M059J (cell line): Measurements from ENCODE around the gene C15orf39. TPM values are rescaled to one million over a fixed set of nuclear protein-coding genes. Genes with fewer than 3 reads are reported as not detected.
A peak's percentile ranks its signal among the peaks of the same experiment; 100 is the strongest.
"Not testable (repeated sequence)": the region's sequence is repeated elsewhere in the genome, so short reads cannot be mapped to it uniquely, and the experiment has no call there.

Source experiments
- DNase-seq: peaks from one replicate; pipeline ENCODE4 v3.0.0-alpha.2; 2012; ENCODE audit warnings: low read depth
- total RNA-seq: library from RNA; depleted of rRNA; stranded (reverse); fragments of >200 nt; shearing (Covaris generic); gene quantifications from 2 replicates; pipeline ENCODE4 v1.2.3, GENCODE V29; 2014

Gene C15orf39
- total RNA-seq, 1 experiment from 2014 or later = 11.5 TPM

DNA sequence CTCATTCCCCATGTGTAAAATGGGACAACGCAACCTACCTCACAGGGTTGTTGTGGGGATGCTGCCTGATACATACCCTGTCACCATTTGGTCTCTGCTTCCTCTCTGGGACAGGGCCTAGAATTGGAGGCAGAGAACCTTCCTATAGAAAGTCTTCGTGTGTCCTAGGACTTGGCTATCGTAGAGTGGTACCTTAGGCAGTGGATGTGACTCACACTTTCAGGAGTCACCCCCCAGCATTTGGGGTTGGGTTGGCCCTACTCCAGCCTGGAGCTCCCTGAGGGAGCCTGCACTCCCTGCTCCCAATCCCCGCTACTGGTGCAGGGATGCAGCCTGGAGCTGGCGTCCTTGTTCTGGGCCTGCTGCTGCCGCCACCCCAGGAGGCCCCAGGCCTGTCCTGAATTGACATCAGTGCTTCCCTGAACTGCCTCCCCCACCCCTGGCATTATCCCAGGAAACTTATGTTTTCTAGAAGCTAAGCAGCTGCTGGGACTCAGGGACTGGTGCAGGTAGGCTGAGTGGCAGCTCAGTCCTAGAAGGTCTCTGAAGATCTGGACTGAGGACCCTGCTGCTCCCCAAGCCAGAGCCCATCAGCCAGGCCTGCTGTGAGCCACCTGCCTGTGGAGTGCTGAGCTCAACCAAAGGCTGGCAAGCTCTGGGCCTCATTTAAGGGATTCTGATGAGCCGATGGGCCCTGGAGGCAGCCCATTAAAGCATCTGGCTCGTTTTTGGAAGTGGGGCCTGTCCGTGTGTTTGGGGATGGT, 9.9 kb downstream of the C15orf39 start:
- DNase-seq = peak; percentile 69

DNA sequence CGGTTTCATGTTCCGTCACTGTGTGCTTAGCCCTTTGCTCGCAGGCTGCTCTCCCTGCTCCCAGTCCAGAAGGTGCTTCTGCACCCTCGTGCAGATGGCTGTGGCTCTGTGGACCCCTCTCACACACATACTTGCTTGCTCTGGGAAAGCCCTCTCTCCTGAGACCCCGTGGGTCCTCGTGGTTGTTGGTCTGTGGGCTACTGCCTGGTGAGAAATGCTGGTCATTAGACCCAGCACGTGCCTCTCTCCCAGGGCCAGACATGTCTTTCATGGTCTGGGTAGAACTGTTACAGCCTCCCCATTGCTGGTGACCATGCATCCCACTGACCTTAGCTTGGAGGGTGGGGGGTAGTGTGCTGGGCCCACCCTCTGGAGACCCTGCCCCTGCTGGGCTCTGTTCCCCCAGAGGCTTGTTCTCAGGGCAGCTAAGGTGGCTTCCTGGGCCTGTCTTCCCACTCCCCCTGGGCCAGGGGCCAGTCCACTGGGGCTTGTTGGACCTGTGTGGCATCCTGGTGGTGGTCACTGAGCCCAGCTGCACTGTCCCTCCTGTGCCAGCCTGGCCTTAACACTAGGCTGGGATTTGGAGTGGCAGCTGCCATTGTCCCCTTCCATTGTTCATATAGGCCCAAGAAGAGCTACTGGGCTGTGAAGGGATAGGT, 10.6 kb downstream of the C15orf39 start:
- DNase-seq = no peak

DNA sequence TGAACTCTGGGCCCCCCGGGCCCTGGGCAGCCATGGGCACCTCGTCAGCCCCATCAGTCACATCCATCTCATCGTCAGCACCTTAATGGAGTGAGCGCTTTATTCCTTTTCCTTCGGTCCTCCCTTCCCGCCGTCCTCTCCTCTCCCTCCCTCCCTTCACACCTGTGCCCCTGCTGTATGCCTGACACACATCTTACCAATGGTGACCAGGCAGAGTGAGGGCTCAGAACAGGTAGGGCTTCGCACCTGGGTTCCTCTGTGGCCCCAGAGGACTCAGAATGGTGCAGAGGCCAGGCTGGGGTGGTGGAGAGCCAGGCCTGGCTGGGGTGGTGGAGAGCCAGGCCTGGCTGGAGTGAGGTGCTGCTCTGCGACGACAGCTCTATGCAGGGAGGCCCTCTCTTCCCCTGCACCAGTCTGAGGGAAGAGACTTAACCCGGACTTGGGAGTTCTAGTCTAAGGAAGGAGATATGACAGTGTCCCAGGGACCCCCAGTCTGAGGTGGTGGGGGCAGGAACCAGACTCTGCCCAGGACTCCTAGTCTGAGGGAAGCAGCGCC, 11.6 kb downstream of the C15orf39 start:
- DNase-seq = no peak

DNA sequence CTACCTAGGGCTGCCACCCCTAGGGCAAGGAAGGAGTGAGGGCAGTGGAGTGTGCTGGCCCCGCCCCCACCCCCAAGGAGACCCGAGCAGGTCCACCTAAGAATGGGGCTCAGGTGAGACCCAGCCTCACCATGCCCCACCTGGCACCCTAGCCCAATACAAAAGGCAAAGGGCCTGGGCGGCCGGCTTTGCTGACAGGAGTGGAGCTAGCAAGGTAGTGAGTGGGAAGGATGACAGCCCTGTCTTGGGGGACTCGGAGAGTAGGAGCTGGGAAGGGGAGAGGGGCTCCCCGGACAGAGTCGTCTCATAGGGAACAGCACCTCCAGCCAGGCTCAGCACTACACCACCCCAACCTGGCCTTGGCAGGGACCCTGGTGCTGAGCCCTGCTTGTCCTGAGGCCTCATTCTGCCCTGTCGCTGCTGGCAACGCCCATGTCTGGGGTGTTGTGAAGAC, 12.1 kb downstream of the C15orf39 start:
- no peak for DNase-seq

DNA sequence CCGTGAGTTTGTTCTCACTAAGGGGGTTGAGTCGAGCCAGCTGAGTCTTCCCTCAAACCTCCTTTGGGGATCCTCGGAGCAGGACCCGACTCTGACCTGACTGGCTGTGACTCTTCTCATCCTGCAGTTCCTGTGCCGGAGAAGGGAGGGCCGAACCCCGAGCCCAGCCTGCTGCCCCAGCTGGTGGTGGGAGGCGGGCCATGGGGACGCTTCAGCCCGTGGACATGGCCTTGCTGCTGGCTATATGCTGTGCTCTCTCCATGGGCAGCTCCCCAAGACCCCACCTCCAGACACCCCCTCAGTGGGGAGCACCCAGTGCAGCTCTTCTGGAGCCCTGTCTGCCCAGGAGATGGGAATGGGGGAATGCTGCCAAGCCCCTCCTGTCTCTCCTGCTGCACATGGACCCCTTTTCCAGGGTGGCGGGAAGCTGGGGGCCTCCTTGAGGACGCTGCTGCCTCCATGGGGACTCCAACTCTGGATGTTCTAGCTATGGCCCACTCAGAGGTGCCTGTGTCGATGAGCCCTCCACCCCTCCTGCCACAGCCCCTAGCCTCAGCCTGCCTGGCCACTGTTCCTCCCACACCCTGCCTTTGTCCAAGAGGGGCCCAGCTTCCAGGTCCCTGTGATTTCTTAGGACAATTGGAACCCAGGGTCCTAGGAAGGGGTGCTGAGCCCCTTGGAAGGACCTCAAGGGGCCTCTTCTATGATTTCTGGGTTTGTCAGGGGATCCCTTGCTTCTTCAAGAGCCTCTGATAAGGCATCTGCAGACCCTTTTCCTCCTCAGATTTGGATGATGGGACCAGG, 12.8 kb downstream of the C15orf39 start:
- no peak for DNase-seq

DNA sequence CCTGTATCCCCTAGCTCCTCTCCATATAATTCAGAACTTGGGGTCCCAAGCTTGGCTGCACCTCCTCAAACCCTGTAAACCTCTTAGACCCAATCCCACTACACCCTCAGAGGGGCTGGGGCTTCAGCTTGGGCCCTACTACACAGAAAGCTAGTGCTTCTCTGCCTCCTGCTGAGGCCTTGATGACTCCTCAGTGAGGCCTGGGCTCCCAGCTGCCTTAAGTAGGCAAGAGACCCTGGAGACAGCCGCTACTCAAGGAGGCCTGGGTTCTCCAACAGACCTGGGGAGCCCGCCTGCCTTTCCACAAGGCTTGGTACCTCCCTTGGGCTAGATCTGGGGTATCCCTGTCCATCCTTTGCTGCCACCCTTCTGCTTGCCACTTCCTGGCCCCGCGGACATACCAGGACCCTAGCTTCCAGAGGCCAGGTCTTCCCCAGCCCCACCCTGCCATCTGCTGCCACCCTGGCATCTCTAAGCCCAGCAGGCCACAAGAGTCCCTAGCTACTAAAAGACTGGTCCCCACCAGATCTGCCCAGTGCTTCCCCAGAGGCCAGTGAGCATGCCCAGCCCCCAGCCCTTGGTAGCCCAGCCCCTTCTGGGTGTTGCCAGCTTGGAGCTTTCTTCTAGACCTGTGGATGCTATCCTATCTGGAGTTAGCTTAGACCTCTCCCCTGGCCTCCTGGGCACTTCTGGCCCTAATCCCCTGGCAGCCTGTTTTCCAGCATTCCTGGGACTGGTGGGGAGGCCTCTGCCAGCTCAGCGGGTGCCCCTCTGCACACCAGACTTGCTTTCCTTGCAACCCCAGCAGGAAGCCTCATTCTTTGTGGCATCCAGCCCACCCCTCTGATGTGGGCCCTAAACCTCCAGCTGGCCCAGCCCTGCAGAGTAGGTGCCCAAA, 13.7 kb downstream of the C15orf39 start:
- DNase-seq = peak; percentile 32

DNA sequence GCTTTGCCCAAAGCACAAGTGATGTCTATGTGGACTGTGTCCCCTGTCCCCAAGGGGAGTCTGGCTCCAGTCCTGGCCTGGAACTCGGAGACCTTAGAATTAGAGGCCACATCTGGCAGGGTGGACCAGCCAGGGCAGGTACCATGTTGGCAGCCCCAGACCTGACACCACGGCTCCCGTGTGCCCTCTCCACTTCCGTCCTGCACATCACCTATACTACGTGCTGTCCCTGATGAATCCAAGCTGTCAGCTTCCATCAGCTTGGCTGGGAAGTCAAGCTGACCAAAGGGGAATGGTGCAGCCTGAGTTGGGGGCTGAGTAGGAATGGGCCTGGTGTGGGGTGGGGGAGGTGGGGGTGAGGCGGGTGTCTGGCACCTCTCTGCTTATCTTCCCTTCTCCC, 15.3 kb downstream of the C15orf39 start:
- DNase-seq = no peak

DNA sequence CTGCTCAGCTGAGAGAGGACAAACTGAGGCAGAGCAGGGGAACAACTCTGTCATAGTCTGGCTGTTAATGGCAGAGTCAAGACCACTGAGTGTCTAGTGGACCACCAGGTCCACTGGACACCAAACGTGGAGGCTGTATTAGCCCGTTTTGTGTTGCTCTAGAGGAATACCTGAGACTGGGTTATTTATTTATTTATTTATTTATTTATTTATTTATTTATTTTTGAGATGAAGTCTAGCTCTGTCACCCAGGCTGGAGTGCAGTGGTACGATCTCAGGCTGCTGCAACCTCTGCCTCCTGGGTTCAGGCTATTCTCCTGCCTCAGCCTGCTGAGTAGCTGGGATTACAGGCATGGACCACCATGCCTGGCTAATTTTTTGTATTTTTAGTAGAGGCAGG, 15.9 kb downstream of the C15orf39 start:
- DNase-seq = not testable (repeated sequence)

DNA sequence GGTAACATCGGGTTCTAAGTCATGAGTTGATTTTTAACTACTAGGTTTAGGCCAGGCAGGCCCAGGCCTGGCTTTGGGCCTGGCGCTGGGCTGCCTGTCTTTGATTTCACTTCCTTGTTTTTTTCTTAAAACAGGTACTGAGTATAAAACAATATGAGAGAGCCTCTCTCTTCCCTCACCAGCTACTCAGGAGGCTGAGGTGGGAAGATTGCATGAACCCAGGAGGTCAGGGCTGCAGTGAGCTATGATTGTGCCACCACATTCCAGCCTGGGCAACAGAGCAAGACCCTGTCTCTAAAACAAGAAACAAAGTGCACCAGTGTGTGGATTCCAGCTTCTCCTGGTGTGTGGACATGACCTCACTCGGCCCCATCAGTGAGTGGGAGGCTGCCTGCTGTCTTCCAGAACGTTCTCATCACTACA, 17.8 kb downstream of the C15orf39 start:
- not testable (repeated sequence) for DNase-seq

DNA sequence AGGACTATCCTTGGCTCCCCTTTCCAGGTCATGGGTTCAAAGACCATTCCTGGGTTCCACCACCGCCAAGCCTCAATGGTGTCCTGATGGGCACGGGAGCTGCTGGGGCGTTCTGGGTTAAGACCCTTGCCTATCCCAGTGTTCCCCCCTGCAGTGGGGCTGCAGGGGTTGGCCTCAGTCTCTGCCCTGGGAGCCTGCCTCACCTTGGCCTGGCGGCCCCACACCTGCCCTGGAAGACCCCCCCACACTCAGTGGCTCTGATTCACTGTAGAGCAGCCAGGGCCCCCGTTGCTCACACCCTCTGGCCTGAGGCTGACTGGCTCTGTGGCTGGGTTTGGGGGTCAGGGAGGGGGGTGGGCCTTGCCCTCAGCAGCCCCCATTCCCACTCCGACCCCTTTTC, 22.0 kb downstream of the C15orf39 start:
- DNase-seq = no peak

DNA sequence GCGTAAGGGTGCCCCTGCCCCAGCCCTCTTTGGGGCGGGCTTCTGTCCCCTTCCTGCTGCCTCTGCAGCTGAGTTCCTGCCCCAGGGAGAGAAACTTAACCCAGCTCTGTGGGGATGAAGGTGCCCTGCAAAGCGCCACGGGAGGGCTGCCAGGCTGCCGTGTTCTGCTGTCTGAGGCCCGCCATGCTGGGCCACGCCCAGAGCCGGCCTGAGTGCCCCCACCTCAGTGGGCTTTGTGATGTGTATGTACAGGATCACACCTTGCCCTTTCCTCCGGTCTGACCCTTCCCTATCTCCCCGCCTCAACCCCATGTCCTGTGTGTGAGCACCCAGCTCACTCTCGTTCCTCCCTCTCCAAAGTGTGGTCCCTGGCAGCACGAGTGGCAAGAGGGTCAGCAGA, 22.6 kb downstream of the C15orf39 start:
- no peak for DNase-seq

DNA sequence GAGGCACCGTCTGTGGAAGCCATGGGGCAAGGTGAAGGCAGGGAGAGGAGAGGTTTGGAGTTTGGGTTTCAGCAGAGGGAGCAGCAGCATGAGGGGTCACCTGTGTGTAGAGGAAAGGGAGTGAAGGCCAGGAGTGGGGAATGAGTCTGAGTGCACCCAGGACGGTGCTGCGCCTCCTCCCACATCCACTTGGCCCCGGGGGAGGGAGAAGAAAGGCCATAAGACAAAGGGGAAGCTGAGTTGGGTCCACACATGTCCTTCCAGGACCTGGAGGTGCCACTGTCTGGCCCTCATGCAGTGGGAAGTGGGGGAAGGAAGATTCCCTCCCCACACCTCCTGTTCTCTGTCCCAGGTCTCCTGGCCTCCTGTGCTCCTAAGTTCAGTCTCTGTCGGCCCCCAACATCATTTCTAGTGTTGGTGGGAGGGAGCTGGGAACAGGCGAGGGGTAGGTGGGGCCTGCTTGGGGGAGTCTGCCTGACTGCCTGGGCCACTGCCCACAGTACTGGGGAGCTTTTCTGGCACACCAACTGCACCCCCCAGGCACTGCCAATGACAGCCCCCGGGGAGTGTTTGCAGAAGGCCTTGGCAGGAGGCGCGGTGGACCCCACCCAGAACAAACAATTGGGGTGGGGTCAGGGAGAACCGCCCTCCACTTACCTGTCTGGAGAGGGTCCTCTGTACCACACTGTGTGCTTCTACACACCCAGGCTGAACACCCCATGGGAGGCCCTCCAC, 23.6 kb downstream of the C15orf39 start:
- not testable (repeated sequence) for DNase-seq

DNA sequence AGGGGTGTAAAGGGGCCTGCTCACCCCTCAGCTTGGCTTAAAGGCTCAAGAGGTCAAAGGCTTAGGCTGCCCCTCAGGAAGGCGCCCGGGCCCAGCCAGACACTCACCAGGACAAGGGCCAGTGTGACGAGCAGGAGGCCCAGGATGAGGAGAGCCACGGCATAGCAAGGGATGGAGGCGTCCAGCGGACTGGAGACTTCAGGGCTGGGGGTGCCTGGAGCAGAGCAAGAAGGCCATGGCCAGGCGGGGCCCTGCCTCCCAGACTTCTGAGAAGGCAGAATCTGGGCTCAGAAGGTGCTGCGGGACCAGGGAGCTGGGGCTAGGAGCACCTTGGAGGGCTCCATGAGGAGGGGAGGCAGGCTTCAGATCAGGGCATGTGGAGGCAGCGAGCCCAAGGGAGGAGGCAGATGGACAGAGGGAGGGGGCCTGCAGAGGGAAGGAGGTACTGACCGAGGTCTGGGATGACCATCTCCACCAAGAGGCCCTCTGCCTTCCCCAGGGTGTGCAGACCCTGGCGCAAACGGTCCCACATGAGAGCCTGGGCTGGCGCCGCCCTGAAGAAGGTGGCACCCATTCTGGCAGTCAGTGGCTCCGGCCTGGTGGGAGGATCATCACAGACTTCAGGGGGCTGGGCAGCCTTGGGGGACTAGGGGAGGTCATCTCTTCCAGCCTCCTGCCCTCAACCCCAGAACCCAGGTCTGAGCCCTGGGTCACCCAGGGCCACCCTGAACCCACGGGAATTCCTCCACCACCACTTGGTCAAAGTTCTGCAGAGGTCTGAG, 24.5 kb downstream of the C15orf39 start:
- DNase-seq = no peak

DNA sequence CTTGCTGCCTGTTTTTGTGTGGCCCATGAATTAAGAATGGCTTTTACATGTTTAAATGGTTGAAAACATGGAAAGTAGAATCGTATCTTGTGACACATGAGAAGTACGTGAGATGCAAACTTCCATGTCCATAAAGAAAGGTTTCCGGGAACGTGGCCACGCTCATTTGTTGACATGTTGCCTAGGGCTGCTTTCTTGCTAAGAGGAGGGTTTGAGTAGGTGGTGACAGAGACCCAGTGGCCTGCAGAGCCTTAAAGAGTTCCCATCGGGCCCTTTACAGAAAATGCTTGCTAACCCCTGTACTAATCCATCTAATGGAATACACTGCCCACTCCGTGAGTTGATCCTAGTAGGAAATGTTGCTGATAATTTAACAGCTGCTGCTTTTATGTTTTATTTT, 25.4 kb downstream of the C15orf39 start:
- DNase-seq = not testable (repeated sequence)

DNA sequence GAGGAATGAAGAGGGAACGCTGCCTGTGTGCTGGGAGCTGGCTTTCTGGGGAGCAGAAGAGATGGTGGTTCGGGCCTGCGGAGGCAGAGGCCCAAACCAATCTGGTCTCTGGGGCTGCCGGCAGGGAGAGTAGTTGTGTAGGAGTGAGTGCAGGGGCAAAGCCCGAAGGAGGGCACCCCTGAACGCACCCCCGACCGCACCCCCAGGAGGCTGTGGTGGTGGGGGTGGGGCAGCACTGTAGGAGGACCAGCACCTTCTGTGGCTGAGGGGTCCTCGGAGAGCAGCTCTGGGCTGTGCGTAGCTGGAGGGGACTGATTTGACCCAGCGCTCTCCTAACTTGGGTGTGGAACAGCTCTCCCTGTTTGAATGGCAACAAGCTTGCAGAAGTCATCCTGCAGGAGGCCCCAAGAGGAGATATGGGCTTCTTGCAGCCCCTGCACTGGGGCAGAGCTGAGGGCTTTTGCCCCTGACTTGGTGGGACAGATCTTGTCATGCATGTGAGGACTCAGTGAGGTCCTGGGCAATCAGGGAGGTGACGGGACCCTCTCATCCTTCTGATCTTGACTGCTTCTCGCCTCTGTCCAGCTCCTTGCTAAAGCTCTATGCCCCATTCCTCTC, 26.1 kb downstream of the C15orf39 start:
- DNase-seq = no peak

DNA sequence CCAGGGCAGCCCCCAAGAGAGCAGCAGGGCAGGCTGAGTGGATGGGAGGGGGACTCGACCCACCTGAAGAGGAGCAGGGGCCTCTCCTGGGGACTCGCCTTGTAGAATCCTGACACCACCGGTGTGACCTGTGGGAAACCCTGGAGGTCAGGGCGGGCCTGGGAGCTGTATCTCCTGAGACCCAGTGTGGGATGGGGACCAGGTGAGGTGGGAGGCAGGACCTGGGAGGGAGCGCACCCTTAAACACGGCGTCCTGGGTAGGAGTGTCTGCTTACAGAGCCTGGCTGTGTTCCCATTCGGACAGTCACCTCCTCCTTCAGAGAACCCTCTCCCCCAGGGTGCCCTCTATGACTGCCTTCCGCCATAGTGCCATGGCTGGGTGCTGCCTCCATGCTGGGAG, 27.1 kb downstream of the C15orf39 start:
- DNase-seq = no peak

DNA sequence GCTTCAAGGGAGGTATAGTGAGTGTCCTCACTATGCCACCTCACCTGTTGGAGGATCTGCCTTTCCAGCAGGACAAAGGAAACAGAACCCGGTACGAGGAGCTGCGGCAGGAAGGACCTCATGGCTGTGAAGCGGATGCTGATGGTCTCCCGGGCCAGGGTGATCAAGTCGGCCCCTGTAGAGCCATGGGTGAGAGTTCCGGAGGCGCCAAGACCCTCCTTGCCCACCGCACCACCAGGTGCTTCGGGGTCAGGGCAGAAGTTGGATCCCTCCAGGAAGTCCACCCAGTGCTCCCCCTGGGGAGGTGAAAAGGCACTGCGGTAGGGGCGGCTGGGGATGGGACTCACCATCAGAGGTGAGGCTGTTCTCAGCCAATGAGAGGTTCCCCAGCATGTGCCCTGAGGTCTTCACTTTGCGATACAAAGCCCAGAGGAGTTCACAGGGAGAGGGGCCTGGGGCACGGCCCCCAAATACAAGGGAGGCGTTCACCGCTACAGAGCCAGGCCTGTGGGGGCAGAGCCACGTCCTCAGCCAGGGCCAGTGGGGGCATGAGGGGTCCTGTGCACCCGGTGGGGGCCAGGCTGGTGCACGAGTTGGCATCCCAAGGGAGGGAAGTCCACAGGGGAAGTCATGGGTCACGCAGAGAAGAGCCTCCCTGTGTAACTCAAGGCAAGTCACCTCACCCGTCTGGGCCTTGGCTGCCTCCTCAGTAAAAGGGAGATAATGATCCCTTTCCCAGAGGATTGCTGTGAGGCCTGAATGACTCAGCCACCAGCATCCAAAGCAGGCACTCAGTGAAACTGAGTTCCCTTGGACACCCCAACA, 27.7 kb downstream of the C15orf39 start:
- DNase-seq = peak; percentile 34

DNA sequence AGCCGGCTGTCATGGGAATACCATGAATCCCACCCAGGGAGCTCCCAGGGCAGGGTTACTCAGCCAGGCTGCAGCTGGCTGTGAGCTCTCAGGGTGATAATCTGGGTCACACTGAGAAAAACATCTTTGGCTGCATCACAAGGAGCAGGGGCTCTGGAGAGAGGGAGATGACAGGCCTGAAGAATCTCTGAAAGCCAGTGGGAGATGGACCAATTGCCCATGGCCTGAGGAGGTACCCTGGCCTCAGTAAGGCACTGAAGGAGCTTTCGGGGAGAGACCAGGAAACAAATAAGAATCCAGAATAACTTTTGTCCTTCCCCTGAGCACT, 28.3 kb downstream of the C15orf39 start:
- DNase-seq = no peak
